Esophagus (tissue), 2 donors: ENCODE measurements around the gene UTF1. TPM values are rescaled to one million over a fixed set of nuclear protein-coding genes. Genes with fewer than 3 reads are reported as not detected.

ENCODE experiments used
- H3K27ac ChIP-seq, 2 donors: one replicate each; pipeline ENCODE4 v1.5.1; 2013; ENCODE audit warnings: low read depth in 2 of 2, mild to moderate bottlenecking in 2 of 2, inconsistent platforms in 1 of 2, low read length in 1 of 2, moderate library complexity in 1 of 2
- H3K27me3 ChIP-seq, 2 donors: one replicate each; pipeline ENCODE4 v1.6.1; 2013; ENCODE audit warnings: low read length in 2 of 2, control low read depth in 1 of 2, mild to moderate bottlenecking in 1 of 2; ENCODE audit not compliant: insufficient read depth in 2 of 2, control insufficient read depth in 1 of 2
- H3K36me3 ChIP-seq, 2 donors: one replicate each; pipeline ENCODE4 v1.6.1; 2013; ENCODE audit warnings: low read length in 1 of 2; ENCODE audit not compliant: control insufficient read depth in 2 of 2, insufficient read depth in 2 of 2
- H3K4me1 ChIP-seq, 2 donors: one replicate each; pipeline ENCODE4 v1.6.1; 2013; ENCODE audit warnings: low read length in 1 of 2; ENCODE audit not compliant: control insufficient read depth in 2 of 2, insufficient read depth in 2 of 2
- H3K4me3 ChIP-seq, 2 donors: one replicate each; pipeline ENCODE4 v1.5.1; 2013; ENCODE audit warnings: low read length in 2 of 2, mild to moderate bottlenecking in 2 of 2, low read depth in 1 of 2, moderate library complexity in 1 of 2
- H3K9me3 ChIP-seq, 2 donors: one replicate each; pipeline ENCODE4 v1.6.1; 2013; ENCODE audit warnings: mild to moderate bottlenecking in 2 of 2, low read depth in 1 of 2, low read length in 1 of 2, moderate library complexity in 1 of 2; ENCODE audit not compliant: control insufficient read depth in 2 of 2, insufficient read depth in 1 of 2
- WGBS, 2 donors: extraction: QIAGEN DNeasy Blood & Tissue Kit; methylation state at CpG; one replicate each; pipeline ENCODE4 v1.1.7; 2013; 5-methylcytosine and 5-hydroxymethylcytosine counted together
- polyA plus RNA-seq, 2 donors: library from polyadenylated mRNA; stranded (reverse); fragments of 200-250 nt; gene quantifications; one replicate each; pipeline ENCODE4 v1.2.3, GENCODE V29; 2013
- donor health status: healthy with polysubstance abuse.
- donor health status: Bipolar disorder and iron deficiency.

The UTF1 gene
- polyA plus RNA-seq, 2 donors = not detected

DNA sequence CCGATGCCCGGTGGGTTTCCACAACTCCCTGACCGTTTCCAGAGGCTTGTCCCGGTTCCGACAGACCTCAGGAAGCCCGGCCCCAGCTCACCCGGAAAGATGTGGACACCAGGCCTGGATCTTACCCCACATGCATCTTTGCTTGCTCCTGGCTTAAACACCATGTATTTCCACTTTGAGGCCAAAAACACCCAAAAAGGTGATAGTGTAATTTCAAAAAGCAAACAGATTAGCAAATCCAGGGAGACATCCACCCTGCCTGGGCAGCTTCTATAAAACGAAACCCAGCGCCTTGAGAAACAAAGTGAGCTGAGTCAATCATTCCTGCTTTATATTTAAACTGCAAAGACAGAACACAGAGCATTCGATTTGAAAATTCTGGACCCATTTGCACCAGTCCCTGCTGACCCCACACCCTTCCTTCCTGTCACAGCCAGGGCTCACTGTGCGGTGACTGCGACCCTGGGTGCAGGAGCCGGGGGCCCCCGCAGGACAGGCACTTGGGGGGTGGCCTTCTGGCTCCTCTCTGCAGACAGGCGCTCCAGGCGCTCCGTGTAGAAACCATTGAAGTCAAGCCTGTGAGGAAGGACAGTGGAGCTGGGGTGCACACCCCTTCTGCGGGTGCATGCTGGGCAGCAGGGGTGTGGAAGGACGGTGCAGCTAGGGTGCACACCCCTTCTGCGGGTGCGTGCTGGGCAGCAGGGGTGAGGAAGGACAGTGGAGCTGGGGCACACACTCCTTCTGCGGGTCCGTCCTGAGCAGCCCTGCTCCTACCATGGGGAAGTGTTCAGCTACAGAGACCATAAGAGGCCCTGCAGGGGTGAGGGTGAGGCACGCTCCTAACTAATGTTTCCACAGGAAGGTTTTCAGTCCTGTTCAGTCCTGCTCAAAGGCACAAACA lies 49.6 kb downstream of the UTF1 start:
- WGBS, 2 donors = 85% methylated on average over 24 of the region's 24 CpGs
- H3K27me3 ChIP-seq = no peaks in the 10 kb centered on the region
- peaks cover 2 to 5% of the 10 kb centered on the region in 2 donors for H3K4me1 ChIP-seq
- peaks cover 11 to 50% of the 10 kb centered on the region in 2 donors for H3K36me3 ChIP-seq
- no peak overlapping the region for H3K4me3 ChIP-seq
- H3K9me3 ChIP-seq = no peaks in the 10 kb centered on the region
- peak overlapping the region in 1 of 2 donors; percentile 9 for H3K27ac ChIP-seq

DNA sequence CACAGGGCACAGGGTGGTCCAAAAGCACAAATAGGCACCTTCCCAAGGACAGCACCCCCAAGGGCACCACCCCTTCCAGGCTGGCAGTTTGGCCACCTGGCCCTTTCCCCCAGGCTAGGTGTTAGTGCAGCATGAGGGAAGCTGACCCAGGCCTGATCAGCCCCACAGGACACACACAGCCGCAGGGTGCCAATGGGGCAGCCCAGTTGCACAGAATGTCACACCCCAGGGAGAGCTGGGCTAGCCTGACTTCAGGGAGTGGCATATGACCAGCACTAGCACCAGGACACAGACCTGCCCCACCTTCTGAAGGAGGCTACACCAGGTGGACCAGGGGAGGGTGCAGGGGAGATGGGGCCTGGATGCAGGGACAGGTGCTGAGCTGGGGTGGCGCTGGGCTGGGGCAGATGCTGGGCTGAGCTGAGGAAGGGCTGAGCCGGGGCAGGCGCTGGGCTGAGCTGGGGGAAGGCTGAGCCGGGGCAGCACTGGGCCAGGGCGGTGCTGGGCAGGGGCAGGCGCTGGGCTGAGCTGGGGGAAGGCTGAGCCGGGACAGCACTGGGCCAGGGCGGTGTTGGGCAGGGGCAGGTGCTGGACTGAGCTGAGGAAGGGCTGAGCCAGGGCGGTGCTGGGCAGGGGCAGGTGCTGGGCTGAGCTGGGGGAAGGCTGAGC lies 50.5 kb downstream of the UTF1 start:
- Histone ChIP-seq H3K36me3 (peaks cover 11 to 60% of the 10 kb centered on the region in 2 donors), H3K4me1 (peaks cover 2 to 3% of the 10 kb centered on the region in 2 donors), H3K27me3 (no peaks in the 10 kb centered on the region), H3K9me3 (no peaks in the 10 kb centered on the region), H3K27ac (no peak overlapping the region), H3K4me3 (no peak overlapping the region)
- 93% methylated on average over 10 of the region's 10 CpGs for WGBS, 2 donors

DNA sequence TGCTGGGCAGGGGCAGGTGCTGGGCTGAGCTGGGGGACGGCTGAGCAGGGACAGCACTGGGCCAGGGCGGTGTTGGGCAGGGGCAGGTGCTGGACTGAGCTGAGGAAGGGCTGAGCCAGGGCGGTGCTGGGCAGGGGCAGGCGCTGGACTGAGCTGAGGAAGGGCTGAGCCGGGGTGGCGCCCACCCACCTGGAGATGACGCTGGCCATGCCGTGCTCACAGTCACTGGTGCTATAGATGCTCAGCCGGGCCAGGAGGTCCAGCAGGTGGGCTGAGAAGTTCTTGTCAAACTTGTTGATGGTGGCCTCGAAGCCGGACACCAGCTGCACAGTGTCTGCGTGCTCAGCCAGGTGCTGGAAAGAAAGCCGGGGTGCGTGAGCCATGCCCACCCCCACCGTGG lies 51.1 kb downstream of the UTF1 start:
- Histone ChIP-seq H3K27ac (no peak overlapping the region), H3K4me1 (peaks cover 2 to 3% of the 10 kb centered on the region in 2 donors), H3K9me3 (no peaks in the 10 kb centered on the region), H3K27me3 (no peaks in the 10 kb centered on the region), H3K4me3 (no peak overlapping the region), H3K36me3 (peaks cover 11 to 65% of the 10 kb centered on the region in 2 donors)
- 93 to 94% methylated on average over 15 of the region's 15 CpGs for WGBS, 2 donors

Other genes with a start within 250 kb of the UTF1 start
- gene ADGRA1, start 142.3 kb upstream of the UTF1 start, polyA plus RNA-seq = under 1 TPM; 0.01 to 0.04 TPM
- gene KNDC1, start 70.0 kb upstream of the UTF1 start, polyA plus RNA-seq = under 1 TPM; 0.16 to 0.39 TPM
- gene VENTX, start 7.6 kb downstream of the UTF1 start, polyA plus RNA-seq = under 1 TPM; 0.12 to 0.37 TPM
- 1 to 10 TPM; 2.4 to 2.6 TPM for gene ADAM8, start 46.7 kb downstream of the UTF1 start, polyA plus RNA-seq
- gene TUBGCP2, start 78.7 kb downstream of the UTF1 start, polyA plus RNA-seq = 10 to 100 TPM; 25.5 to 49.3 TPM
- 10 to 100 TPM; 28.4 to 41.7 TPM for gene ZNF511, start 78.7 kb downstream of the UTF1 start, polyA plus RNA-seq
- gene CALY, start 106.7 kb downstream of the UTF1 start, polyA plus RNA-seq = under 1 TPM; 0.05 to 0.12 TPM
- gene PRAP1, start 117.2 kb downstream of the UTF1 start, polyA plus RNA-seq = not detected
- gene FUOM, start 127.8 kb downstream of the UTF1 start, polyA plus RNA-seq = 10 to 100 TPM in 1 of 2 donors, 1 to 10 TPM in 1; 10.0 to 11.7 TPM
- 100 to 1,000 TPM in 1 of 2 donors, 10 to 100 TPM in 1; 85.4 to 105 TPM for gene ECHS1, start 143.1 kb downstream of the UTF1 start, polyA plus RNA-seq
- 10 to 100 TPM; 11.5 to 16.1 TPM for gene PAOX, start 149.0 kb downstream of the UTF1 start, polyA plus RNA-seq
- gene MTG1, start 163.9 kb downstream of the UTF1 start, polyA plus RNA-seq = 10 to 100 TPM; 36.7 to 44.4 TPM
- under 1 TPM; 0.11 to 0.33 TPM for gene SPRN, start 194.4 kb downstream of the UTF1 start, polyA plus RNA-seq
- under 1 TPM; 0.31 to 0.90 TPM for gene SCART1, start 223.7 kb downstream of the UTF1 start, polyA plus RNA-seq